GM12874 (cell line): ENCODE measurements around the gene NAMPT.

Experiments
- CTCF ChIP-seq: IDR thresholded peaks from 2 replicates; pipeline ENCODE4 v1.5.1; 2011; ENCODE audit warnings: low read depth, mild to moderate bottlenecking, control low read depth, low read length, moderate library complexity; ENCODE audit not compliant: insufficient read depth

The NAMPT gene

GRCh38 chr7:106312906-106313305, 28.1 kb upstream of the NAMPT start:
- TF ChIP-seq CTCF = no peak

- TF ChIP-seq CTCF = no peak
These were observed 27.5 kb upstream of the NAMPT start for GRCh38 chr7:106312099-106312871.

- no peak for TF ChIP-seq CTCF
These were observed 24.6 kb upstream of the NAMPT start for GRCh38 chr7:106309362-106309761.

- TF ChIP-seq CTCF = no peak
These were observed 21.5 kb upstream of the NAMPT start for GRCh38 chr7:106306256-106306655.

- no peak for TF ChIP-seq CTCF
These were observed 20.9 kb upstream of the NAMPT start for GRCh38 chr7:106305732-106306131.

- TF ChIP-seq CTCF = no peak
These were observed 19.8 kb upstream of the NAMPT start for GRCh38 chr7:106304568-106304967.

GRCh38 chr7:106294334-106294733, 9.6 kb upstream of the NAMPT start:
- no peak for TF ChIP-seq CTCF
